Uterus (tissue), 4 donors: ENCODE measurements around the gene ACR. TPM values are rescaled to one million over a fixed set of nuclear protein-coding genes. Genes with fewer than 3 reads are reported as not detected.
"Not testable (repeated sequence)": the region's sequence is repeated elsewhere in the genome, so short reads cannot be mapped to it uniquely, and the experiment has no call there.

Experiments
- DNase-seq, 2 donors: peaks; one replicate each; pipeline ENCODE4 v3.0.0-alpha.2; 2019 to 2020
- H3K27ac ChIP-seq, 2 donors: fragments of 200-600 bp; sonication (generic); 1 replicate in 1 of 2; 2 replicates in 1 of 2; pipeline ENCODE4 v1.5.1; 2016 to 2018
- H3K27me3 ChIP-seq, 2 donors: fragments of 200-600 bp; sonication (generic); one replicate each; pipeline ENCODE4 v1.5.1; 2018 to 2019; ENCODE audit warnings: control low read depth in 1 of 2
- H3K36me3 ChIP-seq, 2 donors: fragments of 200-600 bp; sonication (generic); one replicate each; pipeline ENCODE4 v1.5.1; 2019; ENCODE audit warnings: control low read depth in 1 of 2
- H3K4me1 ChIP-seq, 2 donors: fragments of 200-600 bp; sonication (generic); one replicate each; pipeline ENCODE4 v1.5.1; 2018 to 2019; ENCODE audit warnings: control low read depth in 1 of 2
- H3K4me3 ChIP-seq, 2 donors: fragments of 200-600 bp; sonication (generic); 1 replicate in 1 of 2; 2 replicates in 1 of 2; pipeline ENCODE4 v1.5.1; 2018 to 2019; ENCODE audit warnings: mild to moderate bottlenecking in 1 of 2
- H3K9me3 ChIP-seq, 2 donors: fragments of 200-600 bp; sonication (generic); one replicate each; pipeline ENCODE4 v1.5.1; 2019; ENCODE audit warnings: control low read depth in 1 of 2
- CTCF ChIP-seq, 4 experiments: fragments of 200-600 bp in 2 of 4; fragments of 450-650 bp in 2 of 4; sonication (generic) in 2 of 4; IDR thresholded peaks; one replicate each; pipeline ENCODE4 v1.5.1; 2016 to 2019; ENCODE audit warnings: antibody characterized with exemption in 4 of 4, mild to moderate bottlenecking in 2 of 4, moderate library complexity in 1 of 4
- POLR2A ChIP-seq, 2 donors: fragments of 450-650 bp; IDR thresholded peaks; one replicate each; pipeline ENCODE4 v1.6.1; 2016; ENCODE audit warnings: antibody characterized with exemption in 2 of 2, mild to moderate bottlenecking in 1 of 2, moderate library complexity in 1 of 2
- intact Hi-C: fragments of 100-400 bp; cut with DNase I; formaldehyde crosslinking; loops from one replicate; pipeline ENCODE4 v1.15.1; 2023; ENCODE audit warnings: low total_unique reads
- total RNA-seq, 4 donors: library from RNA; depleted of rRNA in 3 of 4; stranded (reverse); fragments of >200 nt in 3 of 4; gene quantifications; one replicate each; pipeline versions ENCODE4 v1.1.0 to v1.2.4, GENCODE V29; 2014 to 2023
- donor health status: DM: yes; HTN: yes; CAD: no.

The ACR gene
- total RNA-seq, 4 donors from 2014 or later, result 0.35 to 7.9 TPM; not detected in 2

- Histone ChIP-seq H3K9me3 (no peaks in the 10 kb centered on the region), H3K27me3 (no peaks in the 10 kb centered on the region), H3K36me3 (no peaks in the 10 kb centered on the region), H3K27ac (no peak overlapping the region), H3K4me1 (no peaks in the 10 kb centered on the region), H3K4me3 (no peak overlapping the region)
- no peak for DNase-seq
- intact Hi-C loops, result no loop called here
- no peak for TF ChIP-seq POLR2A (IDR thresholded peaks at IDR 0.05)
- TF ChIP-seq CTCF (IDR thresholded peaks at IDR 0.05), result no peak
Observed at GRCh38 chr22:50739279-50739691, 1.3 kb downstream of the ACR start.

GRCh38 chr22:50739894-50740293 is 1.9 kb downstream of the ACR start:
- H3K36me3 ChIP-seq, result no peaks in the 10 kb centered on the region
- no peak for TF ChIP-seq POLR2A (IDR thresholded peaks at IDR 0.05)
- TF ChIP-seq CTCF (IDR thresholded peaks at IDR 0.05), result no peak
- no peaks in the 10 kb centered on the region for H3K4me1 ChIP-seq
- no peak overlapping the region for H3K27ac ChIP-seq
- no peak overlapping the region for H3K4me3 ChIP-seq
- H3K27me3 ChIP-seq, result no peaks in the 10 kb centered on the region
- intact Hi-C loops, result no loop called here
- no peak for DNase-seq
- no peaks in the 10 kb centered on the region for H3K9me3 ChIP-seq

- not testable (repeated sequence) for H3K27ac ChIP-seq, H3K4me3 ChIP-seq, DNase-seq
Observed at GRCh38 chr22:50740714-50741113, 2.7 kb downstream of the ACR start.

GRCh38 chr22:50744424-50744823 is 6.4 kb downstream of the ACR start:
- H3K4me3 ChIP-seq, DNase-seq, H3K9me3 ChIP-seq, H3K36me3 ChIP-seq, H3K4me1 ChIP-seq, H3K27me3 ChIP-seq, intact Hi-C loops, H3K27ac ChIP-seq: not testable (repeated sequence)

More at GRCh38 chr22:50740714-50741113, 2.7 kb downstream of the ACR start:
- H3K27me3 ChIP-seq, intact Hi-C loops, H3K4me1 ChIP-seq, H3K9me3 ChIP-seq, H3K36me3 ChIP-seq: not testable (repeated sequence)

DNA sequence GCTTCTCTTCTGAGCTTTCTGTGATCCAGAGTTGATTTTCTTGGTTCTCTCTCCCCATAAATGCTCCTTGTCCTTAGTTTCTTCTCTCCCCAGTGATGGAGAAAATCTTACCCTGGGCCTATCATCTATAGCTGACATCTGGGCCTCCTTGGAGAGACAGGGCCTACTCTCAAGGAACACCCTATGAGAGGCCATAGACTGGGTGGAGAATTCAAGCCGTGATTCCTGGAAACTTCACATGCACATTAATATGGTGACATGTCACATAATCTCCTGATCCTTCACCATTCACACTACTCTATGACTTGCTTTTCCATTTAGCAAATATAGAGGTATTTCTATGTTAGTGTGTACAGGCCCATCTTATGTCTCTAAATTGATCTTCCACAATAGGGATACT is 9.5 kb downstream of the ACR start:
- H3K9me3 ChIP-seq, DNase-seq, intact Hi-C loops, H3K4me3 ChIP-seq, H3K27me3 ChIP-seq, H3K4me1 ChIP-seq, H3K27ac ChIP-seq, H3K36me3 ChIP-seq: not testable (repeated sequence)

DNA sequence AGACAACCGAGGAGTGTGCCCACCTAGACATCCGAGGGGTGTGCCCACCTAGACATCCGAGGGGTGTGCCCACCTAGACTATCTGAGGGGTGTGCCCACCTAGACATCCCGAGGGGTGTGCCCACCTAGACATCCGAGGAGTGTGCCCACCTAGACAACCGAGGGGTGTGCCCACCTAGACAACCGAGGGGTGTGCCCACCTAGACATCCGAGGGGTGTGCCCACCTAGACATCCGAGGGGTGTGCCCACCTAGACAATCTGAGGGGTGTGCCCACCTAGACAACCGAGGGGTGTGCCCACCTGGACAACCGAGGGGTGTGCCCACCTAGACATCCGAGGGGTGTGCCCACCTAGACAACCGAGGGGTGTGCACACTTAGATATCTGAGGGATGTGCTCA is 10.6 kb downstream of the ACR start:
- intact Hi-C loops, H3K4me3 ChIP-seq, H3K27ac ChIP-seq, H3K36me3 ChIP-seq, DNase-seq, H3K9me3 ChIP-seq, H3K4me1 ChIP-seq, H3K27me3 ChIP-seq: not testable (repeated sequence)

- H3K4me3 ChIP-seq, H3K36me3 ChIP-seq, H3K4me1 ChIP-seq, H3K27me3 ChIP-seq, H3K9me3 ChIP-seq, DNase-seq, intact Hi-C loops, H3K27ac ChIP-seq: not testable (repeated sequence)
Observed at GRCh38 chr22:50749302-50750074, 11.5 kb downstream of the ACR start.

DNA sequence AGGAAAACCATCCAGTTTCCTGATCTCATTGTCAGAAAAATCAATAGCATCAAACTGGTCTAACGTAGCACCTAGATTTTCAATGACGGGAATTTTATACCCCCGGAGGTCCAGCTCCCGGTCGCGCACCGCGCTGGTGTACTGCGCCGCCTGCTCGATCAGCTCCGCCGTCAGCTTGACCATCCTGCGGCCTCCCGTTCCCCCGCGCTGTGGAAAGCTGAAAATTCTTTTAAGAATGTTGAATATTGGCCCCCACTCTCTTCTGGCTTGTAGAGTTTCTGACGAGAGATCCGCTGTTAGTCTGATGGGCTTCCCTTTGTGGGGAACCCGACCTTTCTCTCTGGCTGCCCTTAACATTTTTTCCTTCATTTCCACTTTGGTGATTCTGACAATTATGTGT is 17.2 kb downstream of the ACR start:
- H3K27ac ChIP-seq, H3K4me3 ChIP-seq, H3K27me3 ChIP-seq, intact Hi-C loops, H3K9me3 ChIP-seq, DNase-seq, H3K36me3 ChIP-seq, H3K4me1 ChIP-seq: not testable (repeated sequence)

DNA sequence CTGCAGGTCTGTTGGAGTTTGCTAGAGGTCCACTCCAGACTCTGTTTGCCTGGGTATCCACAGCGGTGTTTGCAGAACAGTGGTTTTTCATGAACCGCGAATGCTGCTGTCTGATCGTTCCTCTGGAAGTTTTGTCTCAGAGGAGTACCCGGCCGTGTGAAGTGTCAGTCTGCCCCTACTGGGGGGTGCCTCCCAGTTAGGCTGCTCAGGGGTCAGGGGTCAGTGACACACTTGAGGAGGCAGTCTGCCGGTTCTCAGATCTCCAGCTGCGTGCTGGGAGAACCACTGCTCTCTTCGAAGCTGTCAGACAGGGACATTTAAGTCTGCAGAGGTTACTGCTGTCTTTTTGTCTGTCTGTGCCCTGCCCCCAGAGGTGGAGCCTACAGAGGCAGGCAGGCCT is 18.4 kb downstream of the ACR start:
- H3K4me1 ChIP-seq, H3K4me3 ChIP-seq, DNase-seq, H3K9me3 ChIP-seq, intact Hi-C loops, H3K27ac ChIP-seq, H3K36me3 ChIP-seq, H3K27me3 ChIP-seq: not testable (repeated sequence)
